Measurements from ENCODE around the gene SEBOX.
A peak's percentile ranks its signal among the peaks of the same experiment; 100 is the strongest.

Gene SEBOX

DNA sequence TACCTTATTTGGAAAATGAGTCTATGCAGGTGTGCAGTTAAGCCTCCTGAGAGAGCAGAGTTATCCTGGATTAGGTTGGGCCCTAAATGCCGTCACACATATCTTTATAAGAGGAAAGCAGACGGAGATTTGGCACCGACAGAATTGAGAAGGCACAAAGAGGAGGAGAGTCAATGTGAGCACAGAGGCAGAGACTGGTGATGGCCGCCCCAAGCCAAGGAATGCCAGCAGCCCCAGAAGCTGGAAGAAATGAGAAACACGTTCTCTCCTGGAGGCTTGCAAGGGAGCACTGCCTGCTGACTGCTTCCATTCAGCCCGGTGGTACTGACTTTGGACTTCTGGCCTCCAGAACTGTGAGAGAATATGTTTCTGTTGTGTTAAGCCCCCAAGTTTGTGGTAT, 37.8 kb upstream of the SEBOX start:
- Histone ChIP-seq H3K9ac (ENCODE audit: low read length) (peak overlapping the region; percentile 2), H3K36me3 (ENCODE audit: control insufficient read depth, insufficient read depth, low read length) (peaks cover 8% of the 10 kb centered on the region; the same call in 1 of the 2 replicates), H3K27ac (ENCODE audit: low read depth, low read length) (no peak overlapping the region), H3K27me3 (ENCODE audit: control insufficient read depth, insufficient read depth, low read length) (peaks cover 48% of the 10 kb centered on the region), H3K4me1 (ENCODE audit: control insufficient read depth, insufficient read depth, low read length) (peaks cover 51% of the 10 kb centered on the region), H3K4me3 (ENCODE audit: low read depth, low read length) (peak overlapping the region; percentile 20; the same call in 1 of the 2 replicates), H3K9me3 (ENCODE audit: control insufficient read depth, insufficient read depth, low read depth, low read length) (no peaks in the 10 kb centered on the region)

DNA sequence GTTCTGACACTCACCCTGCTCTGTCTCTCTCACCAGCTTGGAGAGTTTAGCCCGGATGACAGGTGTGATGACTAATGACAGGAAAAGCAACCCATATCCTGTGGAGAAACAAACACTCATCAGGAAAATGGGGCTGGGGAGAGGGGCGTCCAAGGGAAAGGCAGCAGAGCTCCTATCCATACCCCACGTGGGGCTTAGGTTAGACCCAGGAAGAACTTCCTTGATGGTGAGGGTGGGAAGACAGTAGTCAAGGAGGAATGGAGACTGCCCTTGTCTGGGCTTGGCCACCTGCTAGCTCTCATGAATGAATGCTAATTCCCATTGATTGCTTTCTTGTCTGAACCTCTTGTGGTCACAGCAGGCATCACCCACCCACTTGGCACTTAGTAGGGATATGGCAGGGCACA, 37.2 kb upstream of the SEBOX start:
- peaks cover 48% of the 10 kb centered on the region for H3K27me3 ChIP-seq (ENCODE audit: control insufficient read depth, insufficient read depth, low read length)

DNA sequence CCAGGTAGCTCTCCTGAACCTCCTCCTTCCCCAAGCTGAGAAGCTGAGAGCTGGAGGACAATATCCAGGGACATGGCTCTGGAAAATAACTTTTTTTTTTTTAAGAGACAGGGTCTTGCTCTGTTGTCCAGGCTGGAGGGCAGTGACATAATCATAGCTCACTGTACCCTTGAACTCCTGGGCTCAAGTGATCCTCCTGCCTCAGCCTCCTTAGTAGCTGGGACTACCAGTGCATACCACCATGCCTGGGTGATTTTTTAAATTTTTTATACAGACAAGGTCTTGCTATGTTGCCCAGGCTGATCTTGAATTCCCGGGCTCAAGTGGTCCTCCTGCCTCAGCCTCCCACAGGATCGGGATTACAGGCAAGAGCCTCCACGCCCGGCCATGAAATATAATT, 34.8 kb upstream of the SEBOX start:
- Histone ChIP-seq H3K36me3 (ENCODE audit: control insufficient read depth, insufficient read depth, low read length) (peaks cover 8% of the 10 kb centered on the region; the same call in 1 of the 2 replicates), H3K9me3 (ENCODE audit: control insufficient read depth, insufficient read depth, low read depth, low read length) (no peaks in the 10 kb centered on the region), H3K4me3 (ENCODE audit: low read depth, low read length) (no peak overlapping the region), H3K27me3 (ENCODE audit: control insufficient read depth, insufficient read depth, low read length) (peaks cover 43% of the 10 kb centered on the region), H3K9ac (ENCODE audit: low read length) (no peak overlapping the region), H3K4me1 (ENCODE audit: control insufficient read depth, insufficient read depth, low read length) (peaks cover 46% of the 10 kb centered on the region), H3K27ac (ENCODE audit: low read depth, low read length) (no peak overlapping the region)

More for the DNA sequence above, 37.2 kb upstream of the SEBOX start:
- H3K9me3 ChIP-seq (ENCODE audit: control insufficient read depth, insufficient read depth, low read depth, low read length), result no peaks in the 10 kb centered on the region
- H3K4me1 ChIP-seq (ENCODE audit: control insufficient read depth, insufficient read depth, low read length), result peaks cover 45% of the 10 kb centered on the region
- peaks cover 8% of the 10 kb centered on the region; the same call in 1 of the 2 replicates for H3K36me3 ChIP-seq (ENCODE audit: control insufficient read depth, insufficient read depth, low read length)
- H3K9ac ChIP-seq (ENCODE audit: low read length), result no peak overlapping the region
- H3K27ac ChIP-seq (ENCODE audit: low read depth, low read length), result no peak overlapping the region
- peak overlapping the region; percentile 20 for H3K4me3 ChIP-seq (ENCODE audit: low read depth, low read length)

DNA sequence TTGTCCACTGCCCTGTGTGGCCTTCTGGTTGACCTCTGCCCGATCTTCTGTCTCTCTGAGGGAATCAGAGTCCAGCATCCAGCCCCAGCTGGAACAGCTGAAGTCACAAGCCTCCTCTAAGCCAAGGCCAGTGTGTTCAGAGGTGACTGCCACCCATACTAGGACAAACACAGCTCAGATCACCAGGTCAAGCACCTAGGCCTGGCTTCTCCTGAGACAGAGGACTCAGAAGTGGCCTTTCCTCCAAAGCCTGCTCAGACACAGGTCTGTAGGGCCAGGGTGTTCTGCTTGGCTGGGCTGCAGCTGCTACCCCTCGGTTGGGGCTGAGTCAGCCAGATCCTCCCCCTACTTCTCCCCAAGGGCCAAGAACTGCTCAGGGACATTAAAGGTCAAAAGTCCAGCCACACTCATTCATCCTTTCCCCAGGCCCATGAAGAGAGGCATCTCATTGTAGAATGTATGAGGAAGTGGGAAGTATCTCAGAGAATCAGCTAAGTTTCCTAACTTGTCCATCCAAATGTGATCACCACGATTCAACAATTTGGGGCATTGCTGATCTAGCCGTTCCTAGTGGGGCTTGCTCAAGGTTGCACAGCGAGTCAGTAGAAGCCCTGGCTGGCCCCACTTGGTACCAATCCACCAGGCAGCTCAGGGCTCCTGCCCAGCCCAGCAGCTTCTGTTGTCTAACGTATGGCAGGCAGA, 33.4 kb upstream of the SEBOX start:
- Histone ChIP-seq H3K9ac (ENCODE audit: low read length) (no peak overlapping the region), H3K4me1 (ENCODE audit: control insufficient read depth, insufficient read depth, low read length) (peaks cover 38% of the 10 kb centered on the region), H3K9me3 (ENCODE audit: control insufficient read depth, insufficient read depth, low read depth, low read length) (no peaks in the 10 kb centered on the region), H3K4me3 (ENCODE audit: low read depth, low read length) (no peak overlapping the region), H3K27me3 (ENCODE audit: control insufficient read depth, insufficient read depth, low read length) (peaks cover 30% of the 10 kb centered on the region), H3K36me3 (ENCODE audit: control insufficient read depth, insufficient read depth, low read length) (peaks cover 8% of the 10 kb centered on the region; the same call in 1 of the 2 replicates), H3K27ac (ENCODE audit: low read depth, low read length) (no peak overlapping the region)

DNA sequence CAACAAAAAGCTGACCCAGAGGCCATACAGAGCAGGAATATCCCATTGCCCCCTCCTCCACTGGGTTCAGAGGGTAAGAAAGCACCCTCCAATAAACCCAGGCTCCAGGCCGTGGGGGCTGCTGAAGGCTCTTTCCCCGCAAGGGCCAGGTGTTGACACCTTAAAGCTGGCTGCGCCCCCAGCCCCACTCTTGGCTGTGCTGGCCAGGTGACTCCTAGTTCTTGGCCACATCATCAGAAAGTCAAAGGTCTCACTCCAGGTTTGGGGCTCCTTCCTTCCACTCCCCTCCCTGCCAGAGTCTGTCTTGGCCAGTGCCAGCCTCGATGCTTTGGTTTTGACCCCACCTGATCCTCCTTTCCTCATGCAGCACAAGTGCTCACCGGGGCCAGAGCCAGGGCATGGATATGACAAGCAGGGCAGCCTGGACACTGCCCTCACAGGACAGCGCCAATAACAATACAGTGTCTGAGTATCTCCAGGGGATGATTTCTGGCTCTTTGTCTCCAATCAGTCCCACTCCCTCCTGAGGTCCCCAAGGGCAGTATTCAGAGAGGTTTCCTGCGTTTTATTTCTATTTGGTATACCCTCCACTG, 32.8 kb upstream of the SEBOX start:
- Histone ChIP-seq H3K4me3 (ENCODE audit: low read depth, low read length) (no peak overlapping the region), H3K9ac (ENCODE audit: low read length) (no peak overlapping the region), H3K9me3 (ENCODE audit: control insufficient read depth, insufficient read depth, low read depth, low read length) (no peaks in the 10 kb centered on the region), H3K36me3 (ENCODE audit: control insufficient read depth, insufficient read depth, low read length) (peaks cover 8% of the 10 kb centered on the region; the same call in 1 of the 2 replicates), H3K27me3 (ENCODE audit: control insufficient read depth, insufficient read depth, low read length) (peaks cover 24% of the 10 kb centered on the region), H3K27ac (ENCODE audit: low read depth, low read length) (no peak overlapping the region), H3K4me1 (ENCODE audit: control insufficient read depth, insufficient read depth, low read length) (peaks cover 32% of the 10 kb centered on the region)

DNA sequence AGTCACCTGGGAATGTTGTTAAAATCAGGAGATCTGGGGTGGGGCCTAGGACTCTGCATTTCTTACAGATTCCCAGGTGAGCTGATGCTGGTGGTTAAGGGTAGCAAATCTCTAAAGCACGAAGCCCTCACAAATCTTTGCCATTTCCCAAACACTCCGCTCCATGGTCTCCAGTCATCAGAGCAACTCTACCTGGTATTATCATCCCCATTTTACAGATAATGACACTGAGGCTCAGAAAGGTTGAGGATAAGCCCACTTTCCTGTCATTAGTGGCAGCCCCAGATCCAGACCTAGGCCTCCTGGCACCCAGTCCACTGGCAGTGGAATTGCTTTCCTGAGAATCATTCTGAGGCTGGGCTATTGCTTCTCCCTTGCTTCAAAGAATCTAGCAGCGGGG, 32.3 kb upstream of the SEBOX start:
- H3K9ac ChIP-seq (ENCODE audit: low read length), result no peak overlapping the region
- H3K36me3 ChIP-seq (ENCODE audit: control insufficient read depth, insufficient read depth, low read length), result peaks cover 8% of the 10 kb centered on the region; the same call in 1 of the 2 replicates
- no peak overlapping the region for H3K27ac ChIP-seq (ENCODE audit: low read depth, low read length)
- peaks cover 21% of the 10 kb centered on the region for H3K27me3 ChIP-seq (ENCODE audit: control insufficient read depth, insufficient read depth, low read length)
- H3K4me3 ChIP-seq (ENCODE audit: low read depth, low read length), result no peak overlapping the region
- peaks cover 32% of the 10 kb centered on the region for H3K4me1 ChIP-seq (ENCODE audit: control insufficient read depth, insufficient read depth, low read length)
- no peaks in the 10 kb centered on the region for H3K9me3 ChIP-seq (ENCODE audit: control insufficient read depth, insufficient read depth, low read depth, low read length)

DNA sequence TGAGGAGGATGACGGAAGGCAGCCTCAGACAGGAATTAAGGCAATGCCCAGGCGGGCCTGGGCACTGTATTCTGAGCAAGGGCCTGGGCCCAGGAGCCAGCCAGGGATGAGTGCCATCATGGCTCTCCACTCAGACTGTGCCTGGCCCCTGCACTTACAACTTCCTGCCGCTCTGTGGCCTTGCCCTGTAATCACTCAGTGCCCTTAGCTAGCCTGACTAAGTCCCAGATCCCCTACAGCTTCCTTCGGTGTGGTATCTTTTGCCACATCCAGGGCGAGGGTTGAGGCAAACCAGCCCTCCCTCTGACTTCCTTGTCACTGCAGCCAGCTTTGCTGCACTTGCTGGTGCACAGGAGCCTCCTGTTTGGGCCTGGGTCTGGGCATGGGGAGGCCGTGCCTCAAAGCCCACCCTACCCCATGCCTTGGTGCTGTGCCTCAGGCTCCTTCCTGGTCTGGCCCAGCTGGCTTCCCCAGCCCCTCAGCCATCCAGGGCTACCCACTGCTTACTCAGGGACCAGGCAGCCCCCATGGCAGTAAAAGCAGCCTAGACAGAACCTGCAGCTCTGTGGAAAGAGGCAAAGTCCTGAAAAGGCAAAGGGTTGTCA, 31.7 kb upstream of the SEBOX start:
- Histone ChIP-seq H3K9ac (ENCODE audit: low read length) (no peak overlapping the region), H3K27ac (ENCODE audit: low read depth, low read length) (no peak overlapping the region), H3K4me3 (ENCODE audit: low read depth, low read length) (no peak overlapping the region), H3K36me3 (ENCODE audit: control insufficient read depth, insufficient read depth, low read length) (peaks cover 8% of the 10 kb centered on the region; the same call in 1 of the 2 replicates), H3K4me1 (ENCODE audit: control insufficient read depth, insufficient read depth, low read length) (peaks cover 26% of the 10 kb centered on the region), H3K27me3 (ENCODE audit: control insufficient read depth, insufficient read depth, low read length) (peaks cover 19% of the 10 kb centered on the region), H3K9me3 (ENCODE audit: control insufficient read depth, insufficient read depth, low read depth, low read length) (no peaks in the 10 kb centered on the region)

DNA sequence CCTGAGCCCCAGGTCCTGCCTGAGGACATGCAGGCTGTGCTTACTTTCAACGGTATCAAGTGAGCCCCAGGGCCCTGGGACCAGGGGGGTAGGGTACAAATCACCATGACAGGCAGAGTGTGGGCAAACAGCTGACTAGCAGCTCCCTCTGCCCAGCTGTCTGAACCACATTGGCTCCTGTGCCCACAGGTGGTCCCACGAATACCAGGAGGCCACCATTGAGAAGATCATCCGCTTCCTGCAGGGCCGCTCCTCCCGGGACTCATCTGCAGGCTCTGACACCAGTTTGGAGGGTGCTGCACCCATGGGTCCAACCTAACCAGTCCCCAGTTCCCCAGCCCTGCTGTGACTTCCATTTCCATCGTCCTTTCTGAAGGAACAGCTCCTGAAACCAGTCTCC, 31.0 kb upstream of the SEBOX start:
- H3K9ac ChIP-seq (ENCODE audit: low read length), result no peak overlapping the region
- peaks cover 8% of the 10 kb centered on the region; the same call in 1 of the 2 replicates for H3K36me3 ChIP-seq (ENCODE audit: control insufficient read depth, insufficient read depth, low read length)
- H3K27me3 ChIP-seq (ENCODE audit: control insufficient read depth, insufficient read depth, low read length), result peaks cover 14% of the 10 kb centered on the region
- H3K9me3 ChIP-seq (ENCODE audit: control insufficient read depth, insufficient read depth, low read depth, low read length), result no peaks in the 10 kb centered on the region
- no peak overlapping the region for H3K27ac ChIP-seq (ENCODE audit: low read depth, low read length)
- peaks cover 23% of the 10 kb centered on the region for H3K4me1 ChIP-seq (ENCODE audit: control insufficient read depth, insufficient read depth, low read length)
- no peak overlapping the region for H3K4me3 ChIP-seq (ENCODE audit: low read depth, low read length)

DNA sequence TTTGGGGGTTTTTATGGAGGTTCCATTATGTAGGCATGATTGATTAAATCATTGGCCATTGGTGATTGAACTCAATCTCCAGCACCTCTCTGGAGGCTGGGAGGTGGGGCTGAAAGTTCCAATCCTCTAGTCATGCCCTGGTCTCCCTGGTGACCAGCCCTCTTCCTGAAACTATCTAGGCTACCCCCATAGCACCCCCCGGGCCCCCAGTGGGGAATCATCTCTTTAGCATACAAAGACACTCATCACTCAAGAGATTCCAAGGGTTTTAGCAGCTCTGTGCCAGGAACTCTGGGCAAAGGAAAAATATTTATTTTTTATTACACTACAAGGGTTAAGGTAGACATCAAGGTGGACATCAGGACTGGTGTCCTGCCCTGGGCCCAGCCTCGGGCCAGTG, 30.4 kb upstream of the SEBOX start:
- Histone ChIP-seq H3K9ac (ENCODE audit: low read length) (no peak overlapping the region), H3K4me1 (ENCODE audit: control insufficient read depth, insufficient read depth, low read length) (peaks cover 23% of the 10 kb centered on the region), H3K9me3 (ENCODE audit: control insufficient read depth, insufficient read depth, low read depth, low read length) (no peaks in the 10 kb centered on the region), H3K36me3 (ENCODE audit: control insufficient read depth, insufficient read depth, low read length) (peaks cover 8% of the 10 kb centered on the region; the same call in 1 of the 2 replicates), H3K27ac (ENCODE audit: low read depth, low read length) (no peak overlapping the region; the same call in 1 of the 2 replicates), H3K27me3 (ENCODE audit: control insufficient read depth, insufficient read depth, low read length) (peaks cover 9% of the 10 kb centered on the region), H3K4me3 (ENCODE audit: low read depth, low read length) (no peak overlapping the region)

DNA sequence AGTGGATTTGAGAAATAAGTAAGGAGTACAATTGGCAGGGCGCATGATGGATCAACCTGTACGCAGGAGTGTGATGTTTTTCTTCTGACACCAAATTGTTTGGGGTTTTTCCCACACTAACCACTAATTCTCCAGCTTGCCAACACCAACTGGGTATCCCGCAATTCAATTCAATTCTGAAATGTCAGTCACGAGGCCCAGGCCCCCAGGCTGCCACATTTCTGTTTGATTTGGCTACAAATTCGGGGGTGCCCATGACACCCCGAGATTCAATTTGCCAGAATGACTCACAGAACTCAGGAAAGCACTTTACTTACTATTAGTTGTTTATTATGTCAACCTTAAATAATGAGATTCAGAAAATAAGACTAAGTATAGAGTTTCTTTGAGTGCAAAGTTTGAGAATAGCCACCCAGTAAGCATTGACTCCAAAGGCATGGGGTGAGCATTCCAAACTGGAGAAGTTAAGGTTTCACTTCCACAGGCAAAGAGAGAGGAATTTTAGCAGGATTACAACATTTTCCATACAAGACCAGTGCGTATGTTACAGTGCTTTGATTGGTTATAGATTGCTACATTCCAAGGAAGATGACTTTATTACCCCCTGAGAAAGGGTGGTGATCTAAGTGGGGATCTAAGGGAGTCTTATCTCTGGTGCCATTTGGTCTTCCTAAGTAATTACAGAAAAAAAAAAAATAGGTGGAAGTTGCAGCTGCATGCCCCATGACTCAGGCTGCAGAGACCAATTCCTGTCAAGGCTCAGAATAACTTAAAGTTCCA, 29.5 kb upstream of the SEBOX start:
- H3K27ac ChIP-seq (ENCODE audit: low read depth, low read length), result no peak overlapping the region; the same call in 1 of the 2 replicates
- H3K9me3 ChIP-seq (ENCODE audit: control insufficient read depth, insufficient read depth, low read depth, low read length), result no peaks in the 10 kb centered on the region
- H3K4me3 ChIP-seq (ENCODE audit: low read depth, low read length), result no peak overlapping the region
- peaks cover 6% of the 10 kb centered on the region for H3K27me3 ChIP-seq (ENCODE audit: control insufficient read depth, insufficient read depth, low read length)
- H3K4me1 ChIP-seq (ENCODE audit: control insufficient read depth, insufficient read depth, low read length), result peaks cover 23% of the 10 kb centered on the region
- peaks cover 8% of the 10 kb centered on the region; the same call in 1 of the 2 replicates for H3K36me3 ChIP-seq (ENCODE audit: control insufficient read depth, insufficient read depth, low read length)
- H3K9ac ChIP-seq (ENCODE audit: low read length), result no peak overlapping the region

All from HUES6 (cell line).